Glomerular endothelial cell (primary cell): ENCODE measurements around the gene ANKRD10. TPM values are rescaled to one million over a fixed set of nuclear protein-coding genes. Genes with fewer than 3 reads are reported as not detected.

ENCODE experiments used
- DNase-seq: peaks from one replicate; pipeline ENCODE4 v3.0.0-alpha.2; 2011; ENCODE audit warnings: low read depth, low spot score; ENCODE audit errors: extremely low read depth
- total RNA-seq: library from RNA; depleted of rRNA; stranded (reverse); fragments of >200 nt; gene quantifications from 2 replicates; pipeline ENCODE4 v1.2.3, GENCODE V29; 2015

The ANKRD10 gene
- total RNA-seq, 1 donor from 2014 or later = 92.9 TPM

- no peak for DNase-seq
Measured at GRCh38 chr13:110887597-110888333, 27.1 kb downstream of the ANKRD10 start.

- DNase-seq = no peak
Measured at GRCh38 chr13:110886870-110887596, 27.8 kb downstream of the ANKRD10 start.

- no peak for DNase-seq
Measured at GRCh38 chr13:110885966-110886869, 28.7 kb downstream of the ANKRD10 start.

- DNase-seq = no peak
Measured at GRCh38 chr13:110885516-110885915, 29.4 kb downstream of the ANKRD10 start.

- no peak for DNase-seq
Measured at GRCh38 chr13:110884517-110884916, 30.4 kb downstream of the ANKRD10 start.

- DNase-seq = no peak
Measured at GRCh38 chr13:110883542-110883941, 31.3 kb downstream of the ANKRD10 start.

GRCh38 chr13:110882972-110883371, 31.9 kb downstream of the ANKRD10 start:
- DNase-seq = no peak

- DNase-seq = no peak
Measured at GRCh38 chr13:110881839-110882627, 32.8 kb downstream of the ANKRD10 start.

GRCh38 chr13:110880627-110881026, 34.2 kb downstream of the ANKRD10 start:
- DNase-seq = no peak

GRCh38 chr13:110879482-110879881, 35.4 kb downstream of the ANKRD10 start:
- no peak for DNase-seq

GRCh38 chr13:110877737-110878258, 37.1 kb downstream of the ANKRD10 start:
- no peak for DNase-seq

- no peak for DNase-seq
Measured at GRCh38 chr13:110876609-110877008, 38.3 kb downstream of the ANKRD10 start.

GRCh38 chr13:110875241-110875640, 39.6 kb downstream of the ANKRD10 start:
- DNase-seq = no peak

- no peak for DNase-seq
Measured at GRCh38 chr13:110874508-110874960, 40.3 kb downstream of the ANKRD10 start.

GRCh38 chr13:110873639-110874507, 41.0 kb downstream of the ANKRD10 start:
- no peak for DNase-seq

GRCh38 chr13:110872768-110873638, 41.9 kb downstream of the ANKRD10 start:
- DNase-seq = no peak

GRCh38 chr13:110872034-110872767, 42.7 kb downstream of the ANKRD10 start:
- no peak for DNase-seq
